Measurements from ENCODE around the gene PNPT1. TPM values are rescaled to one million over a fixed set of nuclear protein-coding genes. Genes with fewer than 3 reads are reported as not detected.

PNPT1 gene
- total RNA-seq, 1 experiment from 2014 or later = 31.7 TPM

- H3K4me2 ChIP-seq (ENCODE audit: low read length) = no peak overlapping the region
- no peak for ATAC-seq
- BruUV-seq (replicated peaks) = no TSS peak
These were observed 16.4 kb upstream of the PNPT1 start for GRCh38 chr2:55710025-55710424.

More at GRCh38 chr2:55710025-55710424, 16.4 kb upstream of the PNPT1 start:
- ChIA-PET CTCF (no interaction called here), POLR2A (no interaction called here), RAD21 (ENCODE audit: low non-redundant PET in 1 of 2, low total read pairs in 2 of 2, uncharacterized antibody in 2 of 2, unreplicated experiment in 2 of 2) (no interaction called here)
- Histone ChIP-seq H3K27ac (ENCODE audit: low read depth, low read length) (no peak overlapping the region), H3K36me3 (ENCODE audit: control insufficient read depth in 1 of 2, insufficient read depth in 2 of 2, low read length in 2 of 2) (no peaks in the 10 kb centered on the region), H3K9me2 (ENCODE audit: insufficient read depth) (no peaks in the 10 kb centered on the region), H3K9me3 (ENCODE audit: control insufficient read depth in 1 of 2, insufficient read depth in 1 of 2, low read depth in 1 of 2, low read length in 2 of 2) (no peaks in the 10 kb centered on the region), H4K20me1 (ENCODE audit: insufficient read depth) (no peaks in the 10 kb centered on the region), H3K4me1 (ENCODE audit: control insufficient read depth in 1 of 2, insufficient read depth in 2 of 2, low read length in 2 of 2) (no peaks in the 10 kb centered on the region), H3K79me2 (ENCODE audit: insufficient read depth, low read length) (no peaks in the 10 kb centered on the region), H3K9ac (ENCODE audit: low read length) (no peak overlapping the region), H3K4me3 (replicated peaks in 1 of 2; ENCODE audit: low read depth in 1 of 2, low read length in 2 of 2) (no peak overlapping the region), H3K27me3 (ENCODE audit: insufficient read depth, low read length) (no peaks in the 10 kb centered on the region), H2AFZ (ENCODE audit: low read depth, low read length, poor library complexity, severe bottlenecking) (no peak overlapping the region)
- intact Hi-C loops (cut with micrococcal nuclease) = no loop called here
- no peak for DNase-seq (ENCODE audit: low read depth, low spot score)
- TF ChIP-seq REST (IDR thresholded peaks at IDR 0.05; ENCODE audit: low read depth) (no peak), TCF7L2 (IDR thresholded peaks at IDR 0.05; ENCODE audit: borderline replicate concordance, extremely low read depth, insufficient read depth, insufficient read length) (no peak), ATF3 (IDR thresholded peaks at IDR 0.05) (no peak), FOSL1 (IDR thresholded peaks at IDR 0.05; ENCODE audit: low read depth) (no peak), RAD21 (IDR thresholded peaks at IDR 0.05; ENCODE audit: low read depth) (no peak), EZH2 (IDR thresholded peaks at IDR 0.05) (no peak), SP1 (IDR thresholded peaks at IDR 0.05; ENCODE audit: low read depth) (no peak), MAX (IDR thresholded peaks at IDR 0.05) (no peak), CEBPB (IDR thresholded peaks at IDR 0.05; ENCODE audit: low read depth) (no peak), ZBTB33 (IDR thresholded peaks at IDR 0.05; ENCODE audit: extremely low read depth, insufficient replicate concordance, low read length) (no peak), YY1 (IDR thresholded peaks at IDR 0.05; ENCODE audit: extremely low read depth, insufficient replicate concordance, low read depth, low read length) (no peak), SRF (IDR thresholded peaks at IDR 0.05; ENCODE audit: low read depth) (no peak), SIN3A (IDR thresholded peaks at IDR 0.05; ENCODE audit: low read depth) (no peak), ZNF274 (IDR thresholded peaks at IDR 0.05; ENCODE audit: low read depth, low read length) (no peak), CTCF (IDR thresholded peaks at IDR 0.05 in 2 of 3, conservative IDR thresholded peaks at IDR 0.05 in 1 of 3; ENCODE audit: borderline replicate concordance in 1 of 3, insufficient read depth in 1 of 3, low read depth in 2 of 3, low read length in 2 of 3) (no peak)
